ENCODE measurements around the gene DAB2IP. TPM values are rescaled to one million over a fixed set of nuclear protein-coding genes. Genes with fewer than 3 reads are reported as not detected.

The DAB2IP gene
- total RNA-seq: 63.2 and 67.8 TPM in 2 replicates
- long read RNA-seq, partial matches to known transcripts: 1 of 5 reads
- long read RNA-seq, other reads (novel, unspliced or antisense): 4 of 5 reads

- peak within 1 kb of the TSS; percentile 87 for H3K27ac Mint-ChIP-seq
- no peaks in the 10 kb centered on the region for H3K27me3 Mint-ChIP-seq
- peaks cover 35% of the 10 kb centered on the region for H3K4me1 Mint-ChIP-seq (ENCODE audit: low read depth)
- no peaks in the 10 kb centered on the region for H3K36me3 Mint-ChIP-seq (ENCODE audit: insufficient read depth)
- TF ChIP-seq CTCF (IDR thresholded peaks at IDR 0.05; ENCODE audit: unreplicated experiment): no peak
- peak within 1 kb of the TSS; percentile 83 for H3K4me3 Mint-ChIP-seq (ENCODE audit: low read depth)
- peak; percentile 63 for DNase-seq (ENCODE audit: low spot score, unreplicated experiment)
- H3K9me3 Mint-ChIP-seq (ENCODE audit: low read depth): no peaks in the 10 kb centered on the region
Observed at GRCh38 chr9:121651295-121652020, at the start of gene DAB2IP. DAB2IP (plus strand) TSS chr9:121651634; CDS start chr9:121651776, 142 bp downstream.

- Mint-ChIP-seq H3K27me3 (peaks cover 12% of the 10 kb centered on the region), H3K4me1 (ENCODE audit: low read depth) (peaks cover 14% of the 10 kb centered on the region), H3K27ac (no peak overlapping the region), H3K4me3 (ENCODE audit: low read depth) (no peak overlapping the region), H3K9me3 (ENCODE audit: low read depth) (no peaks in the 10 kb centered on the region), H3K36me3 (ENCODE audit: insufficient read depth) (no peaks in the 10 kb centered on the region)
- no peak for DNase-seq (ENCODE audit: low spot score, unreplicated experiment)
- no peak for TF ChIP-seq CTCF (IDR thresholded peaks at IDR 0.05; ENCODE audit: unreplicated experiment)
Observed at GRCh38 chr9:121603028-121603427, 48.4 kb upstream of the DAB2IP start.

- Mint-ChIP-seq H3K36me3 (ENCODE audit: insufficient read depth) (no peaks in the 10 kb centered on the region), H3K27ac (no peak overlapping the region)
- DNase-seq (ENCODE audit: low spot score, unreplicated experiment): no peak
Observed at GRCh38 chr9:121604242-121604641, 47.2 kb upstream of the DAB2IP start.

GRCh38 chr9:121604654-121605053, 46.8 kb upstream of the DAB2IP start:
- peaks cover 14% of the 10 kb centered on the region for H3K4me1 Mint-ChIP-seq (ENCODE audit: low read depth)
- peaks cover 12% of the 10 kb centered on the region for H3K27me3 Mint-ChIP-seq
- H3K4me3 Mint-ChIP-seq (ENCODE audit: low read depth): no peak overlapping the region
- H3K9me3 Mint-ChIP-seq (ENCODE audit: low read depth): no peaks in the 10 kb centered on the region
- no peak for TF ChIP-seq CTCF (IDR thresholded peaks at IDR 0.05; ENCODE audit: unreplicated experiment)
- no peak for DNase-seq (ENCODE audit: low spot score, unreplicated experiment)
- peak overlapping the region; percentile 11 for H3K27ac Mint-ChIP-seq
- no peaks in the 10 kb centered on the region for H3K36me3 Mint-ChIP-seq (ENCODE audit: insufficient read depth)

More at GRCh38 chr9:121604242-121604641, 47.2 kb upstream of the DAB2IP start:
- Mint-ChIP-seq H3K4me3 (ENCODE audit: low read depth) (no peak overlapping the region), H3K4me1 (ENCODE audit: low read depth) (peaks cover 14% of the 10 kb centered on the region), H3K27me3 (peaks cover 12% of the 10 kb centered on the region), H3K9me3 (ENCODE audit: low read depth) (no peaks in the 10 kb centered on the region)
- no peak for TF ChIP-seq CTCF (IDR thresholded peaks at IDR 0.05; ENCODE audit: unreplicated experiment)

- no peak overlapping the region for H3K27ac Mint-ChIP-seq
- no peak for TF ChIP-seq CTCF (IDR thresholded peaks at IDR 0.05; ENCODE audit: unreplicated experiment)
- no peak for DNase-seq (ENCODE audit: low spot score, unreplicated experiment)
- no peaks in the 10 kb centered on the region for H3K9me3 Mint-ChIP-seq (ENCODE audit: low read depth)
- no peaks in the 10 kb centered on the region for H3K36me3 Mint-ChIP-seq (ENCODE audit: insufficient read depth)
- H3K27me3 Mint-ChIP-seq: no peaks in the 10 kb centered on the region
- H3K4me3 Mint-ChIP-seq (ENCODE audit: low read depth): no peak overlapping the region
- H3K4me1 Mint-ChIP-seq (ENCODE audit: low read depth): peaks cover 15% of the 10 kb centered on the region
Observed at GRCh38 chr9:121607434-121608167, 43.8 kb upstream of the DAB2IP start.
